HL-60/S4 treated with retinoic acid at 250 ng/mL for 4 days and 3 days (cell line): ENCODE data around the gene AAMDC.
"Not testable (repeated sequence)": the region's sequence is repeated elsewhere in the genome, so short reads cannot be mapped to it uniquely, and the experiment has no call there.

Experiments
- in situ Hi-C: fragments of 300-500 bp; cut with MboI; formaldehyde crosslinking; loops from 2 replicates; pipeline ENCODE4 v1.7.0; 2022; ENCODE audit warnings: low sequenced_read_pairs

AAMDC gene

DNA sequence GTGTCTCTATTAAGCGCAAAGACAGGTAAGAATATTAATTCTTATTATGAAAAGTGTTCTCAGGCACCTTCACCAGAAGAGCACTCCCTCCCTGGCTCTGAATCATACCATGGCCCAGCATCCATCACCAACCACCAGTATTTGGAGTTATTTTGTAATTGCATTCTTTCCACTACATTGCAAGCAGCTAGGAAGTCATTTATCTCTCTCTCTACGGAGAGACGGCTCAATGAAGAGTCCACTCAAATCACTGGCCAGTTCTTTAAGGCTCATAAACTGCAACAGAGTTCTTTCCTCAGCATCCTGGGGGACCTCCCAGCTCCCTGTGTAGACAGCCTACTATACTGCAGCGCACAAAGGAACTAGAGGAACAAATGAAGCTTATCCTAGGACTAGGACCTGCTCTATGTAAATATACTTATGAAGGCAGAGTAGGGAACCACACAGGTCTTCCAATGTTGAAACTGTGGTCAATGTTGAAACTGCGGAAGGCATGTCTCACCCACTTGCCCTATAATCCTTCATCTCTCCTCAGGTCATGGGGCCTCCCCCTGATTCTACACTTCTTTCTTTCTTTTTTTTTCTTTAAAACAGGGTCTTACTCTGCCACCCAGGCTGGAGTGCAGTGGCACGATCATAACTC lies 63.4 kb downstream of the AAMDC start:
- in situ Hi-C loops, result no loop called here

DNA sequence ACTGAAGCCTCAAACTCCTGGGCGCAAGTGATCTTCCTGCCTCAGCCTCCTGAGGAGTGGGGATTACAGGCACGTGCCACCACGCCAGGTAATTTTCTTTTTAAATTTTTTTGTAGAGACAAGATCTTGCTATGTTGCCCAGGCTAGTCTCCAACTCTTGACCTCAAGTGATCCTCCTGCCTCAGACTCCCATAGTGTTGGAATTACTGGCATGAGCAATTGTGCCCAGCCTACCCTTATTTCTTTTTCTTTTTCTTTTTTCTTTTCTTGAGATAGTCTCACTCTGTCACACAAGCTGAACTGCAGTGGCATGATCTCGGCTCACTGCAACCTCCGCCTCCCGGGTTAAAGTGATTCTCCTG lies 63.9 kb downstream of the AAMDC start:
- in situ Hi-C loops, result no loop called here

DNA sequence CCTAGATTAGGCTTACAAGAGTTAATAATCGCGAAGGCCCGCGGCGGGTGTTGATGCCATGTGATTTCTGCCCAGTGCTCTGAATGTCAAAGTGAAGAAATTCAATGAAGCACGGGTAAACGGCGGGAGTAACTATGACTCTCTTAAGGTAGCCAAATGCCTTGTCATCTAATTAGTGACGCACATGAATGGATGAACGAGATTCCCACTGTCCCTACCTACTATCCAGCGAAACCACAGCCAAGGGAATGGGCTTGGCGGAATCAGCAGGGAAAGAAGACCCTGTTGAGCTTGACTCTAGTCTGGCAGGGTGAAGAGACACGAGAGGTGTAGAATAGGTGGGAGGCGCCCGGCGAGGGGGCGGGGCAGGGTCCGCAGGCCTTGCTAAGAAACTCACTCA lies 65.5 kb downstream of the AAMDC start:
- in situ Hi-C loops, result no loop called here

- in situ Hi-C loops, result not testable (repeated sequence)
These were observed 68.1 kb downstream of the AAMDC start for GRCh38 chr11:77889045-77889444.

GRCh38 chr11:77890100-77890614 lies 69.2 kb downstream of the AAMDC start:
- in situ Hi-C loops, result not testable (repeated sequence)

GRCh38 chr11:77890619-77891056 lies 69.7 kb downstream of the AAMDC start:
- in situ Hi-C loops, result not testable (repeated sequence)

DNA sequence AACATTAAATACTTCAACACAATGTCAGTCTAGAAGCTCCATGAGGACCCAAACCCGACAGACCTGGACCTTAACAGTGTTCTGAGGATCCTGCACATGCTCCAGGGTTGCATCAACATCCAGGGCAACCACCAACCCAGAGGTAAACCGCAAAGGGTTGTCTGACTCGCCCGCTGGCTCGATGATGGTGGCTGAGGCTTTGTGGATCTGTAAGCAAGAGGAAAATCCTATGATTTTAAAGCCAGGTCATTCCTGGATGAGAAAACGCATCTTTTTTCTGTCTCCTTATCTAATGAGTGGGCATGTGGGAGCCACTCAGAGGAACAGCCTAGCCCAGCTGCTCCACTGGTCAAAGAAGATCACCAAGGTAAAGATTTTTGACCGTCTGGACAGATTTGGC lies 70.3 kb downstream of the AAMDC start:
- in situ Hi-C loops, result not testable (repeated sequence)

- in situ Hi-C loops, result not testable (repeated sequence)
These were observed 70.8 kb downstream of the AAMDC start for GRCh38 chr11:77891703-77892102.

- in situ Hi-C loops, result not testable (repeated sequence)
These were observed 74.0 kb downstream of the AAMDC start for GRCh38 chr11:77894949-77895348.

- in situ Hi-C loops, result no loop called here
These were observed 87.9 kb downstream of the AAMDC start for GRCh38 chr11:77908835-77909234.

DNA sequence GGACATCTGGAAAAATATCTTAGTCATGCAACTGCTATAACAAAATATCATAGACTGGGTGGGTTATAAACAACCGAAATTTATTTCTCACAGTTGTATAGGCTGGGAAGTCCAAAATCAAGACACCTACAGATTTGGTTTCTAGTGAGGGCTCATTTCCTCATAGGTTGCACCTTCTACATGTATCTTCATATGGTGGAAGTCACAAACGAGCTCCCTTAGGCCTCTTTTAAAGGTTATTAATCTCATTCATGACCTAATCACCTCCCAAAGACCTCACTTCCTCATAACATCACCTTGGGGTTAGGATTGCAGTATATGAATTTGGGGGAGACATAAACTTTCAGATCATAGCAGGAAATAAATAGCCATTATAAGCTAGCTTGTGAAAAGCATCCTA lies 88.3 kb downstream of the AAMDC start:
- in situ Hi-C loops, result no loop called here

GRCh38 chr11:77910828-77911227 lies 89.9 kb downstream of the AAMDC start:
- in situ Hi-C loops, result not testable (repeated sequence)

DNA sequence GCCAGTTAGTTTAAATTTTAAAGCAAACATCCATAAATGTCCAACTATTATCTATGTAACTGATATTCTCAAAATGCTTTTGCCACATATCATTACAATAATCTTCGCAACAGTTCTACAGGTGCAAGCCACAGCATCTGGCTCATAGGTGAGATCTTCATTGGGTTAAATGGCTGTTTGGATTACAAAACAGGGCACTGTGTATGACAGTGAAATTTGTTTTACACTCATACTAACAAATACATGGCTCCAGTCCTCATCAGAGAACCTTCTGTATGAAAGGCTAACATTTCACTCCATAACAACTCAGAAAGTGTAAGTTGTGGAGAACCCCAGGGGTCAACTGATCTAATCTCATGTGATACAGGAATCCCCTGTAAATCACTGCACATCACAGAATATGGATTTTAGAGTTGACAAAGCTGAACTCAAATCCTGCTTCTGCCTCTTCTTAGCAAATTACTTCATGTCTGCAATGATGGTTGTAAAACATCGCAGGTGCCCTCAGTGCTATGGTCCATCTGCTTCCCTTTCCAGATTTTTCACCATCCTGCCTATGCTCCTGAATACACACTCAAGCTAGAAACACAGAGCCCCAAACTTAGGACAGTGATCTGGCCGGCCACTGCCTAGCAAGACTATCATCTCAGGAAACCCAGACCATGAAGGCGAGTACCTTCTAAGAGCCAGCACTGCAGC lies 92.8 kb downstream of the AAMDC start:
- in situ Hi-C loops, result not testable (repeated sequence)

- in situ Hi-C loops, result not testable (repeated sequence)
These were observed 93.4 kb downstream of the AAMDC start for GRCh38 chr11:77914307-77914791.

DNA sequence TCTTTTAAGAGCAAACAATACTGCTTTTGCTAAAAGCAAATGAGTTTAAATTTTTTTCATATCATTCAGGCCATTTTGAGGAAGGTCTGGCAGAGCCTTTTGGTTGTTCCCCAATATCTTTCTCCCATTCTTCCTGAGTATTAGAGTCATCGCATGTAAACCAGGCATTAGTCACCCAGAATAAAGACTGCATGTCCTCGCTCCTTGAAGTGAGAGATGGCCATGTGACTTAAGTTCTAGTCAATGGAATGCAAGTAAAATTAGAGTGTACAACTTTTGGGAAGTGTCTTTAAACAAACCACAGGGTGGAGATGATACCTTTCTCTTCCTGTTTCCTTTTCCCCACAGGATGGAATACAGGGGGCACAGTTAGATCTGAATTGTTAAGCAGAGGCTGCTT lies 96.8 kb downstream of the AAMDC start:
- in situ Hi-C loops, result not testable (repeated sequence)
